HG02623 (cell line): Measurements from ENCODE around the gene ELP5.
A peak's percentile ranks its signal among the peaks of the same experiment; 100 is the strongest.

Experiments
- ATAC-seq: cut with Tn5 transposase; IDR thresholded peaks from one replicate; pipeline ENCODE4 v1.9.1; 2021; ENCODE audit warnings: moderate library complexity; ENCODE audit not compliant: unreplicated experiment

ELP5 gene

DNA sequence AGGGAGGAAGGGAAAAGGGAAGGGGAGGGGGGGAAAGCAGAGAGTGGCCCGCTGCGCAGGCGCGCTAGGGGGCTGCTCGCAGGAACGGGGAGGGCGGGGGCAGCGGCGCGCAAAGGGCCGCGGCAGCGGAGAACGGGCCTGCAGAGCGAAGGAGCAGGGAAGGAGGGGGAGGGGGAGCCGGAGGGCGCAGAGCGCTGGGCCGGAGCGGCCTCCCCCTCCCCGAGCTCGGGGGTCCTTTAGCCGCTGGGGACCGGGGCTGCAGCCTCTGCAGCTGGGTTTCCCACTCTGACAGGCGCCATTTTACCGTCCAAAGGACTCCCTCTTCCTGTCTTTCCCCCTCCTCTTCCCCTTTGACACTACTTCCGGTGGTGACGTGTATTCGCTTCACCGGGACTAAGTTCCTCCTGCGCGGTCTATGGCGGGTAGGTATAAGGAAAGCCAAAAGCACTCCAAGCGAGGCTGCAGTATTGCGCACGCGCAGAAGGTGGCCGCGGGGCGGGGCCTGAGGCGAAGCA is 297 bp upstream of the ELP5 start, which contains the start of gene CTDNEP1:
TSS of gene CTDNEP1 (minus strand) at position 74 of the 515 bp plus-strand sequence. CDS start 438 bp downstream, outside the sequence.
- peak; percentile 79 for ATAC-seq

DNA sequence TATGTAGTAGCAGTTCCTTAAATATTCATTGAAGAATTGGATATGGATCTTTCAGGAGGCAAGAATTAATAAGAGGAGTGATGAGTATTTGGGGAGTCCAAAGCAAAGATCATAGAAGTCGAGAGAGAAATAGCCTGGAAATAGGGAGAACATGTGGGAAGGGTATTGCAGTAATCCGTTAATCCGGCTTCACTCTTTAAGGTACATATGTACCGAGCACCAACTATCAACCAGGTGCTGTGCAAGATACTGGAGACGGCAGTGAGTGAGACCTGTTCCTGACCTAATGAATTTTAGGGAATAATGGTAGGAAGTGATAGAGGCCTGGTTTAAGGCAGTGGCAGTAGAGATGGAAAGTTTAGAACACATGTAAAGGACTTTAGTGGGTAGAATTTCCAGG is 1.1 kb downstream of the ELP5 start:
- ATAC-seq = no peak

DNA sequence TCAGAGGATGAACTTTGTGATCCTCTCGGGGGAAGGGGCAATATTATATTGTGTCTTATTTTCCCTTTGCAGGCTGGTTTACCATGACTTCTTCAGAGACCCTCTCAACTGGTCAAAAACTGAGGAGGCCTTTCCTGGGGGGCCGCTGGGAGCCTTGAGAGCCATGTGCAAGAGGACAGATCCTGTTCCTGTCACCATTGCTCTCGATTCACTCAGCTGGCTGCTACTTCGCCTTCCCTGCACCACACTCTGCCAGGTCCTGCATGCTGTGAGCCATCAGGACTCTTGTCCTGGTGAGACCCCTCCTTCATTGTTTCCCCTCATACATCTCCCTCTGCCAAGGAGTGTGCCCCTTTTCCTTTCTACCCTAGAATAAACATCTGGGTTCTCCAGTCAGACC is 2.5 kb downstream of the ELP5 start:
- no peak for ATAC-seq

DNA sequence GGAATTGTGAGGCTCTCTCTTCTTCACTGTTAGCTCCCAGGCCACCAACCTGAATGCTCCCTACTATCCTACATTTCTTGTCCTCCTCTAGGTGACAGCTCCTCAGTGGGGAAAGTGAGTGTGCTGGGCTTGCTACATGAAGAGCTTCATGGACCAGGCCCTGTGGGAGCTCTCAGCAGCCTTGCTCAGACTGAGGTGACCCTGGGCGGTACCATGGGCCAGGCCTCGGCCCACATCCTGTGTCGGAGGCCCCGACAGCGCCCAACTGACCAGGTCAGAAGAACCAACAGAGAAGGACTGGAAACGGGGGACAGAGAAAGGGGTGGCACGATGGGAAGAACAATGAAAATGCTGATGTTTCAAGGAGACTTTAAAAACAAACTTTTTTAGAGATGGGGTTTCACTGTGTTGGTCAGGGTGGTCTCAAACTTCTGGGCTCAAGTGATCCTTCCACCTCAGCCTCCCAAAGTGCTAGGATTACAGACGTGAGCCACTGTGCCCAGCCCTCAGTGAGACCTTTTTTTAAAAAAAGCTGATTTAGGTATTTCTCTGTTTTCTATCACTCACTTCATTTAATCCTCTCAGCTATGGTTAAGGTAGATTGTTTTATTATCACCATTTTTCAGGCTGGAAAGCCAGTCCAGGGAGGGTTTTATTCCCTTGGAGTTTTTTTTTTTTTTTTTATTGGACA is 4.9 kb downstream of the ELP5 start:
- no peak for ATAC-seq

DNA sequence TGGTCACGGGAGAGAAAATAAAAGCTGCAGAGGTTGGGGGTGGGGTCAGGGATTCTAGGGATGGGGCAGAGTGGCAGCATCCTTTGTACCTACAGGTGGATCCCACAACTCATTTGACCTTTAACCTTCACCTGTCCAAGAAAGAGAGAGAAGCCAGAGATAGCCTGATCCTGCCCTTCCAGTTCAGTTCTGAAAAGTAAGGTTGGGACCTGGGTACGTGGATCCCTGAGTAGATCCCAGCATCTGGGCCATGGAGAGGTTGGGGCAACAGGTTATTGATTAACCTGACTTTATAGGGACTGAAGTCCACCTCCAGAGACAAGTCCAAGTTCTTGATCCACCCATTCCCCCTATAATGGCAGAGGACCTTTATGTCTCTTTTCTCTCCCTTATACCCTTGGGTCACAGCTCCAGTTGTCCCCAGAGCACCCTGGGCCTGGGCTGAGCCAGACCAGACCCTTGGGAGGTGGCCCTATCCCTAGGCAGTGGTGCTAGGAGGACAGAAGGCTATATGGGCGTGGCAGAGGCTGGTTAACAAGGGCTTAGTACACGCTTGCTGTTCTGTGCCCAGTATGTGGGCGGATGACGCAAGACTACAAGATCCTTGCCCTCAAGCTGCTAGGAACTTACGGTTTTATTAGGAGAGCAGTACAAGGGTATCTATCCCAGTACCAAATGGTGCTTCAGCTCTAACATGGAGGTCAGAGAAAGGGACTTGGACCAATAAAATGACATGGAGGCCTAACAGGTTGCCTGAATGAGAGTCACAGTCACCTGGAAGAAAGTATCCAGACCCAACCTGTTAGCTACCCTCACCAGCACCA is 6.9 kb downstream of the ELP5 start:
- no peak for ATAC-seq

DNA sequence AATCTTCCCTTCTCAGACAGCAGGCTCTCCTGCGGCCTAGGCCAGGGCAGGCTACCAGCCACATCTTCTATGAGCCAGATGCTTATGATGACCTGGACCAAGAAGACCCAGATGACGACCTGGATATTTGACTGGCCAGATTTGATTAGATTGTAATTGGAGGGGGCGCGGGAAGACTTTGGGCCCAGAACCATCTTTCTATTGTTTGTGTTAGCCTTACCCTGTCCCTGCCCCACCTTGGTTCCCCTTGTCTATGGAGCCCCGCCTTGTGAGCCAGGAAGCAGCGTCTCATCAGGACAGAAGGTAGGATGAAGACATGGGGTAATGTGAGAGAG is 7.5 kb downstream of the ELP5 start:
- no peak for ATAC-seq

DNA sequence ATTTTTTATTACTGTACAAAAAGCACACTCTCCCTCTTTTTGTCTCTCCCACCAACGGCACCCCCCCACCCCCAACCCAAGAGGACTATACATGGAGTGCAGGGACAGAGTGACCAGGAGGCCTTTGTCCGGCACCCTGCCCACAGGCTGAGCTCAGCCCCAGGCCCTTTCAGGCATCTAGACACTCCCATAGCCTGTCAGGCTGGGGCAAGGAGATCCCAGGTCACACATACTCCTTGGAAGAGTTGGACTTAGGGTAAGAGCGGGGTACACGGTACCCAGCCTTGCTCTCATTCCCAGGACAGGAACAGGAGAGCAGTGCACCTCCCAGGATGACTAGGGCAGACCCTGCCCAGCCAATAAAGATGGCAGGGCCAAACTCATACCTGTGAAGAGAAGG is 8.1 kb downstream of the ELP5 start:
- no peak for ATAC-seq

DNA sequence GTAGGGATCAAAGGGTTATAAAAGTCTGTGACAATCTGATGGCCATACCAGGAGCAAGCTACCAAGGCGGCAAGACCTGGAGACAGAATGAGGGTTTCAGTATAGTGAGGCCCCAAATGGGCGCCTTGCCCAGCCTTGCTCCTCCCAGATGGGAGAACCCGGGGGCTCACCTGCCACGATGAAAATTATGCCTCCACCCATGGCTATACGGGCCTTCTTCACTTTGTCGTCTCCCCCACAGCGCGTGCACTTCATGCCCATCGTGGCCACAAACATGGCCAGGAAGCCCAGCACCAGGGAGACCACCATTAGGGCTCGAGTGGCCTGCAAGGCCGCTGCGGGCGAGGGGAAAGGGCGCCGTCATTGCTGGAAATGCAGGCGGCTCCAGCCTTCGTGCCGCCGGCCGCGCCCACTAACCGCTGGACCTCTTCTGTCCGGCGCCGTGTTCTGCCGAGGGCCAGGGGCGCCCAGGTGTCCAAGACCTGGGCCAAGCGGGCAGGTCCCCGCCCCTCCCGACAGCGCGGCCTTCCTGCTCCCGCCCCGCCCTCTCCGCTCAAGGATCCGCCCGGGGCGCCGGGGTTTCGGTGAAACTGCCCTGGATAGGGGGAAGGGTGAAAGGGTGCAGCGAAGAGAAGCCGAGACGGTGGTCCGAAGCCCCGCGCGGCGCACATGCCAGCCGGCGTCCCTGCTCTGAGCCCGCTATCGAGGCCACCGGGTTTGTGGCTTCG is 8.8 kb downstream of the ELP5 start:
- ATAC-seq = no peak

DNA sequence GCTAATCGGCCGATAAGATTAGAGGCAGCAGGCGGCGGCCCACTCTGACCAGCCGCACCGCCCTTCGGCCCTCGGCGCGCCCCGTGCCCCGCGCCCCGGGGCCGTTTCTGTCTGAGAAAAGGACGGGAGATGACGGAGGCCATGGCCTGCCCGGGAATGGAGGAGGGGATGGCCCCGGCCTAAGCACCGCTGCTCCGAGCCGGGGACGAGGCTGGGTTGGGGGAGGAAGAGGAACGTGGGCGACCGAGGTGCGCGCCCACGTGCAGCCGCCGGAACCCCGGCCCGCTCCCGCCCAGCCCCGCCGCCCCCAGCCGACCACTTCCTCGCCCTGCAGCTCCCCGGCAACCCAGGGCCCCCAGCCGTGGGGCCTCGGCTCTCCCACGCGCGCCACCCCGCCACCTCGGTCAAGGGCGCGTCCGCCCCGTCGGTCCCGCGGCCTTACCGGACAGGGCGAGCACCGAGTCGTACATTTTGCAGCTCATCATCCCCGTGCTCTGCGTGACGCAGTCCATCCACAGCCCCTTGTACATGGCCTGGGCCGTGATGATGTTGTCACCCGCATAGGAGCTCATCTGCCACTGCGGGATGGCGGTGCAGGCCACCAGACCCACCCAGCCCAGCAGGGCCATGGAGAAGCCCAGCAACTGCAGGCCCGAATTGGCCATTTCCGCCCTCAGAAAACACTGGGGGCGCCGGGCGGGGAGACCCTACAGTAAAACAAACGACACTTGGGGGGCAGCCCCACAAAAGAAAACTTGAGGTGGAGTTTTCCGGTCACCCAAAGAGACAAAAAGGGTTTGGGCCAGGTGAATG is 9.6 kb downstream of the ELP5 start:
- no peak for ATAC-seq

DNA sequence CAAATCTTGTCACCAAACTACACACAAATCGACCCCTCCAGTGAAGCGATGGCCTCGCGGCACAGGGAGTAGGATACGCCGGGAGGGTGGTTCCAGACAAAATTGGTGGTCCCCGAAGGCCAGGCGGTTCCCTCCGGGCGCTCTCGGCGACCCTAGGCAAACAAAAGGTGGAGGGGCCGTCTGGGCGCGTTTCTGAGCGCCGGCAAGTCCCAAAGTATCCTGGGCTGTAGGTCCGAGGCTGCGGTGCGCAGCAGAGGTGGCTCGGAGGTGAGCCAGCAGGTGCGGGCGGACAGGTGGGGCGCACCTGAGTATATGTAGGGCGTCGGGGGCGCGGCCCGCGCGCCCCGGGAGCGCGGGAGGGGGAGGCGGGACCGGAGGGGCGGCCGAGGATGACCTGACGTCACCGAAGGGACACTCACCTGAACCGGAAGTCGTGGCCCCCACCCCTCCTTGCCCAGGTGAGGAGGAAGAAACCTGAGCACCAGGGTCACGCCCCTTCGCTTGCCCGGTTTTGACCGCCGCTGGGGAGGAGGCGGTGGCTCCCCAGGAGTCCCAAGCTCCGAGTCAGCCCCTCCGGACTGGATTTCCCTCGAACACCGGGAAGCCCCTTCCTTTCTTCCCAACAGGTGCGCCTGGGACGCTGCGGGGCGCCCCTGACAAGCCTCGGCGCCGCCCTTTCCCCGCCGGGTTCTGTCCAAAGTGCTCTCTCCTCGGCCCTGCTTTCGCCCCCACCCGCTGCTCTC is 10.3 kb downstream of the ELP5 start, which contains the start of gene CLDN7:
TSS of gene CLDN7 (minus strand) at position 287 of the 743 bp plus-strand sequence. CDS start 435 bp downstream, outside the sequence.
- ATAC-seq = no peak

DNA sequence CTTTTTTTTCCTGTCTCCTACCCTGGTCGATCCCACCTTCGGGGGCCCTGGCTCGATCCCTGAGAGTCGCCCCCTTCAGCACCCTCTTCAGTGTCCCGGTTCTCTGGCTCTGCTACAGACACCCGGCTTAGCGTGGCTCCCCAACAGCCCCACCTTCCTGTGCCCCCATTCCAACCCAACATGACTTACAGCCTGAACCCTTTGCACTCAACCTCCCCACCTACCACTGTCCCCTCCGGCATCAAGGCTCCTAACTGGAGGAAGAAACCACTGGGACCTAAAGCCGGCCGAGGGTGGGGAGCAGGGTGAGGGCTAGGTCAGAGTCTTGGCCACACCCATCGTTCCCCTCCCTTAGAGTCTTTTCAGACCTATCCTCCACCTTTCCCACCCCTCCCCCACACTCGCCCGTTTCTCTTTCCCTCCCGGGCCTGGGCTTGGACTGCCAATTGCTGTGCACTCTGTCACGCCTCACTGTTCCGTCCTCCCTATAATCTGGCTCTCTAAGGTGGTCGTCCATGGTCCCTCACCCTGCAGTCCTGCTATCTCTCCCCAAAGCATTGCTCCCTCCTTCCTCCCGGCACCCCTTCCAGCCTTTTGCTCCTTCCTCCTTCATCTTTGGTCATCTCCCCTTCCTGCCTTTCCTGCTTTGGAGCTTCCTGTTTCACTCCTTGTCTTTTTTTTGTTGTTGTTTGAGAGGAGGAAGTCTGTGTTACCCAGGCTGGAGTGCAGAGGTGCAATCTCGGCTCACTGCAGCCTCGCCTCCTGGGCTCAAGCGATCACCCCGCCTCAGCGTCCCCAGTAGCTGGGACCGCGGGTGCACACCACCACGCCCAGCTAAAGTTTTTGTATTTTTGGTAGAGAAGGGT is 11.2 kb downstream of the ELP5 start:
- ATAC-seq = no peak

DNA sequence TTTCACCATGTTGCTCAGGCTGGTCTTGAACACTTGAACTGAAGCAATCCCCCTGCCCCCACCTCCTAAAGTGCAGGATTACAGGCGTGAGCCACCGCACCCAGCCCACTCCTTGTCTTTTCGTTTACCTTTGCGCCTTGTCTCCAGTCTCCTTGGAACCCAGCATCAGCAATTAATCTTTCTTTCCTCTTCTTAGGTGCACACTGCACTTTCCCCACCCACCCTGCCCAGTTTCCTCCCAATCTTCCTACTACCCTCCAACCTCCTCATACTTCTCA is 11.7 kb downstream of the ELP5 start:
- ATAC-seq = no peak

DNA sequence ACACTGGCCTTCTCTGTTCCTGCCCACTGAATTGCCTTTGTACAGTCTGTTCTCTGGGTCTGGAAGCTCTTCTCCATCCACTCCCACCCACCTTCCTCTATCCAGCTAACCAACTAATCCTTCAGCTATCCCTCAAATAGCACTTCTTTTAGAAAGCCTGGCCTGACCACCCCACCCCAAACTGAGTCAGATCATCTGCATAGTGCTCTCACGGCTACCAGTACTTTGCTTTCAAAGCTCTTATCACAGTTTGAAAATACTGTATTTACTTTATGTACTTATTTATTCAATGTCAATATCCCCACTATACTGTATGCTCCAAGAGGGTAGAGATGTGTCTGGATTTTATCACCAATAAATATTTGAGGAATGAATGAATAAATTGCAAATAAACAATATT is 14.8 kb downstream of the ELP5 start:
- ATAC-seq = no peak

DNA sequence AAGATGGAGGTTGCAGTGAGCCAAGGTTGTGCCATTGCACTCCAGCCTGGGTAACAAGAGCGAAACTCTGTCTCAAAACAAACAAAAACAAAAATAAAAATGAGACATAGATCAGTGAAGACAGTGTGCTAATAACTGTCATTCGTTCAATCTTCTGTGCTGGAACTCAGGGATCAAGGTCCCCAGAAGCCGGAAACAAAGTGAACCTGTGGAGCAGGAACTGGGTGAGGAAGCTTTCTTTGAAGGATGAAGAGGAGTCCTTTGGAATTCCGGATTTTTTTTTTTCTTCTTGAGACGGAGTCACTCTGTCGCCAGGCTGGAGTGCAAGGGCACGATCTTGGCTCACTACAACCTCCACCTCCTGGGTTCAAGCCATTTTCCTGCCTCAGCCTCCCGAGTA is 27.4 kb downstream of the ELP5 start:
- no peak for ATAC-seq

DNA sequence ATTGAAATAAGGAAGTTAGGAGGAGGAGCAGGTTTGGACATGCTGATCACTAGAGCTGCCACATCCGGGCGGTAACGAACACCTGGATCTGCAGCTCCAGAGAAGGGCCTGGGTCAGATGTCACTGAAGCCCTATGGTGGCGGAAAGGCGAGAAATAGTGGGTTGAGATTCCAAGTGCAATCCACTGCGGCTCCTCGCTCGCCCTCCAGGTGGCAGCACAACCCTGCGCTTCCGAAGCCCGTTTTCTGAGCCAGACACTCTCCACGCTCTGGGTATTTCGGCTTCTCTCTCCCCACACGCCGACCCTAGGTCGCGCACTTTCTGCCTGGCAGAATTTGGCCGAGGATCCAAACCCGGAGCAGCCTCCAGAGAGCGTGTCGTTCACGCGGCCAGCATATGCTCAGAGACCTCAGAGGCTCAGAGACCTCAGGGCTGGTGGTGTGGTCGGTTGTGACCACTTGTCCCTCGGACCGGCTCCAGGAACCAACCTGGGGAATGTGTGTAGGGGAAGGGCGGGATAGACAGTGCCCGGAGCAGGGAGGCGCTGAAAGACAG is 28.6 kb downstream of the ELP5 start:
- ATAC-seq = peak; percentile 47

DNA sequence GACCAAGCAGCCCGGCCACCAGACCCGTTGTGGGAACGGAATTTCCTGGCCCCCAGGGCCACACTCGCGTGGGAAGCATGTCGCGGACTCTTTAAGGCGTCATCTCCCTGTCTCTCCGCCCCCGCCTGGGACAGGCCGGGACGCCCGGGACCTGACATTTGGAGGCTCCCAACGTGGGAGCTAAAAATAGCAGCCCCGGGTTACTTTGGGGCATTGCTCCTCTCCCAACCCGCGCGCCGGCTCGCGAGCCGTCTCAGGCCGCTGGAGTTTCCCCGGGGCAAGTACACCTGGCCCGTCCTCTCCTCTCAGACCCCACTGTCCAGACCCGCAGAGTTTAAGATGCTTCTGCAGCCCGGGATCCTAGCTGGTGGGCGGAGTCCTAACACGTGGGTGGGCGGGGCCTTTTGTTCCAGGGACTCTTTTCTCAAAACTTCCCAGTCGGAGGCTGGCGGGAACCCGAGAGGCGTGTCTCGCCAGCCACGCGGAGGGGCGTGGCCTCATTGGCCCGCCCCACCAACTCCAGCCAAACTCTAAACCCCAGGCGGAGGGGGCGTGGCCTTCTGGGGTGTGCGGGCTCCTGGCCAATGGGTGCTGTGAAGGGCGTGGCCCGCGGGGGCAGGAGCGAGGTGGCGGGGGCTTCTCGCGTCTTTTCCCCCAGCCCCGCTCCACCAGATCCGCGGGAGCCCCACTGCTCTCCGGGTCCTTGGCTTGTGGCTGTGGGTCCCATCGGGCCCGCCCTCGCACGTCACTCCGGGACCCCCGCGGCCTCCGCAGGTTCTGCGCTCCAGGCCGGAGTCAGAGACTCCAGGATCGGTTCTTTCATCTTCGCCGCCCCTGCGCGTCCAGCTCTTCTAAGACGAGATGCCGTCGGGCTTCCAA is 29.3 kb downstream of the ELP5 start, which contains the start of gene SLC2A4:
TSS of gene SLC2A4 (plus strand) at position 645 of the 879 bp plus-strand sequence. CDS start at position 862, 217 bp downstream.
- peak; percentile 38 for ATAC-seq

DNA sequence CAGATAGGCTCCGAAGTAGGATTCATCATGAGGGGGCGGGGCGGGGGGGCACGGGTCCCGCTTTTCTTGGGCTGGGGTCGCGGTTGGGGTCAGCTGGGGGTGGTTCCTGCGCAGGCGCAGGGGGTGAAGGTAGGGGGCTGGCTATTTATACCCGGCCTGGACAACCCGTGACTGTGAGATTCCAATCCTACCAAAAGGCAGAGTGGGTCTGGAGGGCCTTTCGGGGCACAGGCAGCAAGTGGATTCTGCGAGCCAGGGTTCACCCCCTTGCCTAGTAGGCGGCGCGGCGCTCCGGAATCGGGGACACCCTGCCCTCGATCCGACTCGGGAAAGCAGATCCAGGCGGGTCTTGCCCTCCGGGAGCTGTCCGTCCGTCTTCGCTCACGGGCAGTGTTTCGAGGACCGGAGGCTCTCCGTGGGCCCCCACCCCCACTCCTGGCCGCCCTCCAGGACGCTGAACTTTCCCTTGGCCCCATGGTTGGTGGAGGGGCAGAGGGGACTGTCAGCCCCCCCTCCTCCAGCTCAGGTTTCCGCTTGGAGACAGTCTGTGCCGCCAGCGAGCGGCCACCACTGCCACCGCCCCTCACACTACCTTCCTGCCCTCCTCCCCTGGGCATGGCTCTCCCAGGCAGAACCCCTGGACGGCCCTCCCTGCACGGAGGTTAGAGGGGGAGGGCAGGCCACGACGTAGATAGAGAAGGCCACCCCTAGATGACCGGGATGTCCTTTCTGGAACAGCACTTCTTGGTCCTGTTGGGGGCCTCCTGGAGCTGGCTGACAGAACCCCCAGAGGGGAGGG is 30.1 kb downstream of the ELP5 start:
- ATAC-seq = no peak
